Coronary artery (tissue), 2 donors: Measurements from ENCODE around the gene CCDC85C.

Source experiments
- DNase-seq: peaks from one replicate; pipeline ENCODE4 v3.0.0-alpha.2; 2017; ENCODE audit warnings: low spot score
- H3K27ac ChIP-seq, 2 donors: fragments of 200-600 bp; sonication (generic); one replicate each; pipeline ENCODE4 v1.5.1; 2016 to 2019
- H3K4me3 ChIP-seq: fragments of 200-600 bp; sonication (generic); 2 replicates; pipeline ENCODE4 v1.5.1; 2016; ENCODE audit warnings: mild to moderate bottlenecking, moderate library complexity
- CTCF ChIP-seq: fragments of 200-600 bp; sonication (generic); IDR thresholded peaks from one replicate; pipeline ENCODE4 v1.5.1; 2019; ENCODE audit warnings: antibody characterized with exemption

CCDC85C gene

DNA sequence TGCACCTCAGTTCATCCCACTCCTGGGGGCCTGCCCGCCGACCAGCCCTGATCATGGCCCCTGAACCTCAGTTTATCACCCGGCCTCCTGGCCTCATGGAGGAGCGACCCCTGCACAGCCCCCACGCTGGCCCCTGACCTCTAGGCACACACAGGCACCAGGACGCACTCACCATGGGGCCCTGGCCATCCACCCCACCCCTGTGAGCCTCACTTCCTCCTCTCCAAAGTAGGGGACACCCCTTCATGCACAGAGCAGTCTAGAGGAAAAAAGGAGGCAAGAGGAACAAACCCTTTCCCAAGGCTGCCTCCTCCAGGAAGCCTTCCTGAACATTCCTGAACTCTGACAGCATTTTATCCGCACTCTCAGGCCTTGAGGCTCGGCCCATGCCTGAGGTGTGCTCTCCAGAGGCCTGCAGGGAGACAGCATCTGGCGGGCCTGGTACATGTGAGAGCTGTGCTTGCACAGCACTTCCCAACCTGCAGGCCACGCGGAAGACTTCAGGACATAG lies 83.4 kb downstream of the CCDC85C start:
- Histone ChIP-seq H3K4me3 (no peak overlapping the region), H3K27ac (no peak overlapping the region)
- TF ChIP-seq CTCF, result no peak
- DNase-seq, result no peak

DNA sequence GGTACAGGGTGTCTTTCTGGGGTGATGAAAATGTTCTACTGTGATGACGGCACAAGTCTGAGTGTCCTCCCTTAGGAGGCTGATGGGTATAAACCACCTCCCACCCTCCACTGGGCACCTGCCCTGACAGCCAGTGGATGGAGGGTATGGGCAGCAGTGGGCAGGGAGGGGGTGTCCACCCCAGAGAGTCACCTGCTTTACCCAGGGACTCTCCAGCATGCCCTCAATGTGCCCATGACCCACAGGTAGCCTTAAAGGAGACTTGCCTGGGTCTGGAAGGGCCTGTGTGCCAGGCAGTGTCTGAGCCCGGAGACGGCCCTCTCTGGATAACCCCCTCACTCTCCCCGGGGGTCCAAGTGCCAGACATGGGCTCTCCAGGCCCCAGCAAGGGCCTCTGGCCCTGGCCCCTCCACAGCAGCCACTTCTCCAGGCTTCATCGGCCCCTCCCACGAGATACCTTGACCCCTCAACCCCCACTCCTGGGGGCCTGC lies 84.0 kb downstream of the CCDC85C start:
- TF ChIP-seq CTCF, result no peak
- Histone ChIP-seq H3K4me3 (no peak overlapping the region), H3K27ac (no peak overlapping the region)
- no peak for DNase-seq

GRCh38 chr14:99519347-99519881 lies 84.6 kb downstream of the CCDC85C start:
- Histone ChIP-seq H3K4me3 (no peak overlapping the region), H3K27ac (no peak overlapping the region)
- TF ChIP-seq CTCF, result no peak
- DNase-seq, result no peak

DNA sequence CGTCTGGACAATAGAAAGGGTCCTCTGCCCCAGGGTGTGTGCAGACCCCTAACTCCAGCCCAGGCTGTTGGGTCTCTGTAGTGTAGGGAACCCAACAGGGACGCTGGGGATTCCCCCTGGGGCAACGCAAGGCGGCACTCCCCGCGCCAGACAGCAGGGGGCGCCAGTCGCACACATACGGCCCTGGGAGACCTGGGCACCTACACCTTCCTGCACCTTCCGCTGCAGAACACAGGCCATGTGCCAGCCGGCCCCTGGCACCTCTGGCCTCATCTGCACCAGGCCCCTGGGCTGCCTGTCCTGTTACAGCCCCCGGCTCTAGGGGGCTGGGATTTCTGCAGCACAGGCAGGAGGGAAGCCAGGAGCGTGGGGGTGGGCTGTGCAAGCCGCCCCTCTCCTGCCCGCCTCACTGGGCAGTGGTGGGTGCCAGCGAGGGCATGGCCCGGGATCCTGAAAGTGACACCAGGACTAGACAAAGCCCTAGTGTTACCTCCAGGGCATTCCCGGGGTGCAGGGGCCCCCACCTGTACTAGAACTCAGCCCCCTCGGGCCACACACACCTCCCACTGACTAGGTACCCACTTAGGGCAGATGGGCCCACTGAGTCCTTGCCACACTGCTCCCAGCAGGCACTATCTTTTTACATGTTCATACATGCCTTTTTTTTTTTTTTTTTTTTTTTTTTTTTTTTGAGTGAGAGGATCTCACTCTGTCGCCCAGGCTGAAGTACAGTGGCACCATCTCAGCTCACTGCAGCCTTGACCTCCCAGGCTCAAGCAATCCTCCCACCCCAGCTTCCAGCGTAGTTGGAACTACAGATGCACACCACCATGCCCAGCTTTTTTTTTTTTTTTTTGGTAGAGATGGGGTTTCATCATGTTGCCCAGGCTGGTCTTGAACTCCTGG lies 85.3 kb downstream of the CCDC85C start:
- Histone ChIP-seq H3K27ac (no peak overlapping the region), H3K4me3 (no peak overlapping the region)
- TF ChIP-seq CTCF, result peak; percentile 90
- DNase-seq, result no peak

DNA sequence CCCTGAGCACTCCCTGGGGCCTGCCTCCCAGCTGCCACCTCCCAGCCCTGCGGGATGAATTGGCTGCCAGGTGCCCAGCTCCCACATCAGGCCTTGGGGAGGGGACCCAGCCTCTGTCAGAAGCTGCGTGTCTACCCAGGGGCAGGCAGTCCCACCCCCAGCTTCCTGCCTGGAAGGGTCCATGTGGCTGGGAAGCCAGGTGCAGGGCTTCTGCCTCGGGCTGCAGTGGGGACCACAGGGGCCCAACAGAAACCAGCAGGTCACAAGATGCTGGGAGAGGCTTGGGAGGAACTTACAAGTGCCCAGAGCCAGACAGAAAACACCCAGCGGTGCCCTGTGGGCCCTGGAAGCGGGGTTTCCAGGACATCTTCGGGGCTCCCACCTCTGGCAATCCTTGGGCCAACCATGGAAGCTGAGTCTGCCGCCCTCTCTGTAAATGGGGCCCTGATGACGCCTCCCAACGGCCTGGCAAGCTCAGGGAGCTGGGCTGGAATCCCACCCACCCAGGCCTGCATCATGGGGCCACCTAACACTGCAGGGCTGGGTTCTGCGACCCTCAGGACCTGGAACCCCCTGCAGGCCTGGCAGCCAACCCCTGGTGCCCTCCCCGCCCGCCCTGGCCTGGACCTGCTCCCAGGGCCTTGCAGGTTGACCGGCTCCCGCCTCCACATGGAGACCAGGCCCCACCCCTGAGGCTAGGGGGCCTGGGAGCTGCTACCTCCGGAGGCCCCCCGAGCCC lies 86.2 kb downstream of the CCDC85C start:
- no peak for TF ChIP-seq CTCF

GRCh38 chr14:99516871-99517642 lies 87.0 kb downstream of the CCDC85C start:
- H3K27ac ChIP-seq, result no peak overlapping the region
- peak; percentile 60 for DNase-seq
- no peak overlapping the region for H3K4me3 ChIP-seq
- TF ChIP-seq CTCF, result no peak

More for the DNA sequence above, 86.2 kb downstream of the CCDC85C start:
- H3K4me3 ChIP-seq, result no peak overlapping the region
- H3K27ac ChIP-seq, result no peak overlapping the region
- DNase-seq, result no peak
